Trophoblast cell (in vitro differentiated cells and primary cell): Measurements from ENCODE around the gene PCDHA8.
A peak's percentile ranks its signal among the peaks of the same experiment; 100 is the strongest.
"Not testable (repeated sequence)": the region's sequence is repeated elsewhere in the genome, so short reads cannot be mapped to it uniquely, and the experiment has no call there.

ENCODE experiments used
- DNase-seq, 2 donors: peaks; one replicate each; pipeline ENCODE4 v3.0.0-alpha.2; 2016
- H2AFZ ChIP-seq: 2 replicates; pipeline ENCODE4 v1.6.1; 2013; ENCODE audit warnings: low read length, moderate library complexity, mild to moderate bottlenecking; ENCODE audit not compliant: insufficient read depth, poor library complexity
- H2AK5ac ChIP-seq: 2 replicates; pipeline ENCODE4 v1.6.1; 2013; ENCODE audit warnings: mild to moderate bottlenecking, low read length
- H2BK120ac ChIP-seq: 2 replicates; pipeline ENCODE4 v1.6.1; 2013; ENCODE audit warnings: low read length, mild to moderate bottlenecking, moderate library complexity; ENCODE audit not compliant: insufficient read depth, poor library complexity
- H2BK12ac ChIP-seq: 2 replicates; pipeline ENCODE4 v1.6.1; 2013; ENCODE audit warnings: mild to moderate bottlenecking, low read length, moderate library complexity
- H2BK5ac ChIP-seq: 2 replicates; pipeline ENCODE4 v1.6.1; 2013; ENCODE audit warnings: low read length, low read depth, moderate library complexity, mild to moderate bottlenecking; ENCODE audit not compliant: poor library complexity
- H3K14ac ChIP-seq: 2 replicates; pipeline ENCODE4 v1.6.1; 2013; ENCODE audit warnings: mild to moderate bottlenecking, low read length
- H3K18ac ChIP-seq: 2 replicates; pipeline ENCODE4 v1.6.1; 2013; ENCODE audit warnings: mild to moderate bottlenecking, low read length
- H3K23ac ChIP-seq: 2 replicates; pipeline ENCODE4 v1.6.1; 2013; ENCODE audit warnings: low read length
- H3K27ac ChIP-seq: 2 replicates; pipeline ENCODE4 v1.5.1; 2013; ENCODE audit warnings: low read depth, mild to moderate bottlenecking, inconsistent platforms, low read length, moderate library complexity
- H3K27me3 ChIP-seq: 2 replicates; pipeline ENCODE4 v1.6.1; 2013; ENCODE audit warnings: inconsistent platforms, mild to moderate bottlenecking, low read length, moderate library complexity; ENCODE audit not compliant: insufficient read depth
- H3K36me3 ChIP-seq, 2 experiments: 1 replicate in 1 of 2; 2 replicates in 1 of 2; pipeline ENCODE4 v1.6.1; 2013; ENCODE audit warnings: low read length in 2 of 2, mild to moderate bottlenecking in 2 of 2, moderate library complexity in 1 of 2; ENCODE audit not compliant: insufficient read depth in 2 of 2, control insufficient read depth in 1 of 2
- H3K4ac ChIP-seq: 2 replicates; pipeline ENCODE4 v1.6.1; 2013; ENCODE audit warnings: low read depth, mild to moderate bottlenecking, low read length, moderate library complexity
- H3K4me1 ChIP-seq, 2 experiments: 1 replicate in 1 of 2; 2 replicates in 1 of 2; pipeline ENCODE4 v1.6.1; 2013; ENCODE audit warnings: low read length in 2 of 2, mild to moderate bottlenecking in 2 of 2, moderate library complexity in 1 of 2; ENCODE audit not compliant: insufficient read depth in 2 of 2, control insufficient read depth in 1 of 2
- H3K4me2 ChIP-seq: 2 replicates; pipeline ENCODE4 v1.6.1; 2013; ENCODE audit warnings: inconsistent platforms, mild to moderate bottlenecking, low read length, moderate library complexity
- H3K4me3 ChIP-seq: 2 replicates; pipeline ENCODE4 v1.5.1; 2013; ENCODE audit warnings: mild to moderate bottlenecking, low read depth, low read length, inconsistent platforms
- H3K79me1 ChIP-seq: one replicate; pipeline ENCODE4 v1.6.1; 2013; ENCODE audit warnings: low read length
- H3K79me2 ChIP-seq: 2 replicates; pipeline ENCODE4 v1.6.1; 2013; ENCODE audit warnings: low read length, mild to moderate bottlenecking; ENCODE audit not compliant: control insufficient read depth, insufficient read depth, poor library complexity
- H3K9ac ChIP-seq: 2 replicates; pipeline ENCODE4 v1.6.1; 2013; ENCODE audit warnings: mild to moderate bottlenecking, low read length
- H3K9me3 ChIP-seq: 2 replicates; pipeline ENCODE4 v1.6.1; 2013; ENCODE audit warnings: low read depth, mild to moderate bottlenecking, control low read depth, inconsistent platforms, low read length; ENCODE audit not compliant: insufficient read depth
- H4K12ac ChIP-seq: 2 replicates; pipeline ENCODE4 v1.6.1; 2013; ENCODE audit warnings: low read depth, mild to moderate bottlenecking, low read length, moderate library complexity
- H4K8ac ChIP-seq: 2 replicates; pipeline ENCODE4 v1.6.1; 2013; ENCODE audit warnings: low read depth, mild to moderate bottlenecking, low read length, moderate library complexity
- H4K91ac ChIP-seq: one replicate; pipeline ENCODE4 v1.6.1; 2013; ENCODE audit warnings: low read depth, mild to moderate bottlenecking, low read length, moderate library complexity
- WGBS: extraction: QIAGEN DNeasy Blood & Tissue Kit; methylation state at CpG from one replicate; pipeline ENCODE4 v1.1.7; 2013; ENCODE audit warnings: missing lambda C conversion rate; ENCODE audit not compliant: insufficient read length, insufficient coverage; ENCODE audit errors: extremely low coverage; 5-methylcytosine and 5-hydroxymethylcytosine counted together

PCDHA8 gene

DNA sequence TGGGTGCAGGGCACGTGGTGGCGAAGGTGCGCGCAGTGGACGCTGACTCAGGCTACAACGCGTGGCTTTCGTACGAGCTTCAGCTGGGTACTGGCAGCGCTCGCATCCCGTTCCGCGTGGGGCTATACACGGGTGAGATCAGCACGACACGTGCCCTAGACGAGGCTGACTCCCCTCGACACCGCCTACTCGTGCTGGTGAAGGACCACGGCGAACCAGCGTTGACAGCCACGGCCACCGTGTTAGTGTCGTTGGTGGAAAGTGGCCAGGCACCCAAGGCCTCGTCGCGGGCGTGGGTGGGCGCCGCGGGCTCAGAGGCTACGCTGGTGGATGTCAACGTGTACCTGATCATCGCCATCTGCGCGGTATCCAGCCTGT, 44.3 kb upstream of the PCDHA8 start:
- Histone ChIP-seq H3K23ac (no peak overlapping the region), H3K4me2 (no peak overlapping the region), H3K27ac (no peak overlapping the region), H3K14ac (no peak overlapping the region), H3K79me1 (no peaks in the 10 kb centered on the region), H3K18ac (no peak overlapping the region), H3K4me1 (no peaks in the 10 kb centered on the region), H4K12ac (no peak overlapping the region), H3K4me3 (peak overlapping the region; percentile 50), H2AFZ (no peak overlapping the region), H3K4ac (no peak overlapping the region), H3K79me2 (no peaks in the 10 kb centered on the region), H3K9me3 (peaks cover 16% of the 10 kb centered on the region), H4K8ac (no peak overlapping the region), H4K91ac (no peak overlapping the region), H3K9ac (no peak overlapping the region), H3K36me3 (peaks cover 2 to 4% of the 10 kb centered on the region in 2 experiments), H2BK12ac (no peak overlapping the region), H2AK5ac (no peak overlapping the region), H2BK5ac (no peak overlapping the region), H3K27me3 (no peaks in the 10 kb centered on the region), H2BK120ac (no peak overlapping the region)
- WGBS = no CpG with 5 or more reads among the region's 39 CpGs
- DNase-seq = no peak

DNA sequence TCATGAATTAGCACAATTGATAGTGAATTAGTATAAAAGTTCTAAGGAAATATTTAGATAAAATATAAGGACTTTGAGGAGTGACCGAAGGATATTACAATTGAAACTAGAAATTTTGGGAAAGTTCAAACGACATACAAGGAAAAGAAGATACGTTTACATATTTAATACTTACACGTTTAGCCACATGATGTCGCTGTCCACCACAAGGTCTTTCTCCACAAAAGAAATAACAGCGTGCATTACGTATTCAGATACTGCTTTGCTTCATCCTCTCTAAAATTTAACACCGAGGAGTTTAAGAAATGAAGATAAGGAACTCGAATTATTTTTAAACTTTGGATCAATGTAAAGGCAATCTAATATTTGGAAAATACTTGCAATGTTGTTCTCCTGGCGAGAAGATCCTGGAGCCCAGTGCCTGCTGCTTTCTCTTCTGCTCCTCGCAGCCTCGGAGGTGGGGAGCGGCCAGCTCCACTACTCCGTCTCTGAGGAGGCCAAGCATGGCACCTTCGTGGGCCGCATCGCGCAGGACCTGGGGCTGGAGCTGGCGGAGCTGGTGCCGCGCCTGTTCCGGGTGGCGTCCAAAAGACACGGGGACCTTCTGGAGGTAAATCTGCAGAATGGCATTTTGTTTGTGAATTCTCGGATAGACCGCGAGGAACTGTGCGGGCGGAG, 40.0 kb upstream of the PCDHA8 start, which contains the start of gene PCDHA3:
Gene PCDHA3 (plus strand): TSS at position 242 of the 678 bp plus-strand sequence.
- Histone ChIP-seq H3K4me2 (no peak within 1 kb of the TSS), H3K9me3 (peaks cover 24% of the 10 kb centered on the region), H3K4me1 (no peaks in the 10 kb centered on the region), H3K4ac (no peak within 1 kb of the TSS), H3K23ac (no peak within 1 kb of the TSS), H3K27me3 (no peaks in the 10 kb centered on the region), H3K18ac (no peak within 1 kb of the TSS), H2BK12ac (no peak within 1 kb of the TSS), H3K9ac (no peak within 1 kb of the TSS), H2BK120ac (no peak within 1 kb of the TSS), H3K79me1 (no peaks in the 10 kb centered on the region), H2BK5ac (no peak within 1 kb of the TSS), H3K27ac (no peak within 1 kb of the TSS), H4K91ac (no peak within 1 kb of the TSS), H2AFZ (no peak within 1 kb of the TSS), H3K79me2 (no peaks in the 10 kb centered on the region), H3K14ac (no peak within 1 kb of the TSS), H4K12ac (no peak within 1 kb of the TSS), H2AK5ac (no peak within 1 kb of the TSS), H3K4me3 (no peak within 1 kb of the TSS), H3K36me3 (peaks cover 2 to 10% of the 10 kb centered on the region in 2 experiments), H4K8ac (no peak within 1 kb of the TSS)
- no peak for DNase-seq
- no CpG with 5 or more reads among the region's 29 CpGs for WGBS

DNA sequence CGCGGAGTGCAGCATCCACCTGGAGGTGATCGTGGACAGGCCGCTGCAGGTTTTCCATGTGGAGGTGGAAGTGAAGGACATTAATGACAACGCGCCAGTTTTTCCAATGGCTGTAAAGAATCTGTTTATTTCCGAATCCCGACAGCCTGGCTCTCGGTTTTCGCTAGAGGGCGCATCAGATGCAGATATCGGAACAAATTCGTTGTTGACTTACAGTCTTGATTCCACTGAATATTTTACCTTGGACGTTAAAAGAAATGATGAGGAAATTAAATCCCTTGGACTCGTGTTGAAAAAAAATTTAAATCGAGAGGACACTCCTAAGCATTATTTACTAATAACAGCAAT, 39.5 kb upstream of the PCDHA8 start:
- WGBS = no CpG with 5 or more reads among the region's 16 CpGs

DNA sequence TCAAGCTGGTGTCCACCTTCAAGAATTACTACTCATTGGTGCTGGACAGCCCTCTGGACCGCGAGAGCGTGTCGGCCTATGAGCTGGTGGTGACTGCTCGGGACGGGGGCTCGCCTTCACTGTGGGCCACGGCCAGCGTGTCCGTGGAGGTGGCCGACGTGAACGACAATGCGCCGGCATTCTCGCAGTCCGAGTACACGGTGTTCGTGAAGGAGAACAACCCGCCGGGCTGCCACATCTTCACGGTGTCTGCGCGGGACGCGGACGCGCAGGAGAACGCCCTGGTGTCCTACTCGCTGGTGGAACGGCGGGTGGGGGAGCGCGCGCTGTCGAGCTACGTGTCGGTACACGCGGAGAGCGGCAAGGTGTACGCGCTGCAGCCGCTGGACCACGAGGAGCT, 38.6 kb upstream of the PCDHA8 start:
- H3K9me3 ChIP-seq = peaks cover 15% of the 10 kb centered on the region
- not testable (repeated sequence) for H4K91ac ChIP-seq

More for the DNA sequence above, 39.5 kb upstream of the PCDHA8 start:
- no peak overlapping the region for H3K4me3 ChIP-seq
- no peak overlapping the region for H3K23ac ChIP-seq
- H4K12ac ChIP-seq = no peak overlapping the region
- no peak overlapping the region for H2AFZ ChIP-seq
- H4K91ac ChIP-seq = no peak overlapping the region
- no peak overlapping the region for H3K27ac ChIP-seq
- H2BK5ac ChIP-seq = no peak overlapping the region
- peaks cover 21% of the 10 kb centered on the region for H3K9me3 ChIP-seq
- no peak overlapping the region for H2BK120ac ChIP-seq
- H3K4ac ChIP-seq = no peak overlapping the region
- H3K14ac ChIP-seq = no peak overlapping the region
- H3K79me2 ChIP-seq = no peaks in the 10 kb centered on the region
- H3K9ac ChIP-seq = no peak overlapping the region
- peaks cover 1 to 9% of the 10 kb centered on the region in 2 experiments for H3K36me3 ChIP-seq
- H3K79me1 ChIP-seq = no peaks in the 10 kb centered on the region
- H2BK12ac ChIP-seq = no peak overlapping the region
- H3K18ac ChIP-seq = no peak overlapping the region
- H4K8ac ChIP-seq = no peak overlapping the region
- no peak for DNase-seq
- H3K4me2 ChIP-seq = no peak overlapping the region
- no peak overlapping the region for H2AK5ac ChIP-seq
- H3K27me3 ChIP-seq = no peaks in the 10 kb centered on the region
- no peaks in the 10 kb centered on the region for H3K4me1 ChIP-seq

More for the DNA sequence above, 38.6 kb upstream of the PCDHA8 start:
- not testable (repeated sequence) for H3K79me2 ChIP-seq, H3K14ac ChIP-seq, H3K27ac ChIP-seq, H3K79me1 ChIP-seq, H3K4me1 ChIP-seq, H3K27me3 ChIP-seq, H3K36me3 ChIP-seq, H3K4me2 ChIP-seq, H2AK5ac ChIP-seq, H3K18ac ChIP-seq, DNase-seq, H4K12ac ChIP-seq, H2BK5ac ChIP-seq, H2BK12ac ChIP-seq, H3K4ac ChIP-seq, H3K23ac ChIP-seq, H2BK120ac ChIP-seq, H3K4me3 ChIP-seq, H4K8ac ChIP-seq, H2AFZ ChIP-seq, H3K9ac ChIP-seq
- WGBS = no CpG with 5 or more reads among the region's 45 CpGs
